ENCODE results near the gene PCBP3. TPM values are rescaled to one million over a fixed set of nuclear protein-coding genes. Genes with fewer than 3 reads are reported as not detected.
A peak's percentile ranks its signal among the peaks of the same experiment; 100 is the strongest.

PCBP3 gene
- total RNA-seq, 1 experiment from 2014 or later = not detected

GRCh38 chr21:45747233-45747766 is 103.8 kb downstream of the PCBP3 start:
- peak overlapping the region; percentile 28; the same call in 1 of the 2 replicates for H3K4me2 ChIP-seq
- intact Hi-C loops (cut with micrococcal nuclease; ENCODE audit: unreplicated experiment) = no loop called here
- no peaks in the 10 kb centered on the region for H3F3A ChIP-seq (ENCODE audit: insufficient read depth, low read depth)
- no peaks in the 10 kb centered on the region; the same call in 1 of the 2 replicates for H3K4me1 ChIP-seq (replicated peaks; ENCODE audit: insufficient read depth)
- no peak overlapping the region for H3K4me3 ChIP-seq
- ChIA-PET POLR2A (ENCODE audit: unreplicated experiment) (no interaction called here), CTCF (no interaction called here)
- no peak for TF ChIP-seq EZH2 (IDR thresholded peaks at IDR 0.05; ENCODE audit: low read depth)
- TF ChIP-seq, protein P1, sequence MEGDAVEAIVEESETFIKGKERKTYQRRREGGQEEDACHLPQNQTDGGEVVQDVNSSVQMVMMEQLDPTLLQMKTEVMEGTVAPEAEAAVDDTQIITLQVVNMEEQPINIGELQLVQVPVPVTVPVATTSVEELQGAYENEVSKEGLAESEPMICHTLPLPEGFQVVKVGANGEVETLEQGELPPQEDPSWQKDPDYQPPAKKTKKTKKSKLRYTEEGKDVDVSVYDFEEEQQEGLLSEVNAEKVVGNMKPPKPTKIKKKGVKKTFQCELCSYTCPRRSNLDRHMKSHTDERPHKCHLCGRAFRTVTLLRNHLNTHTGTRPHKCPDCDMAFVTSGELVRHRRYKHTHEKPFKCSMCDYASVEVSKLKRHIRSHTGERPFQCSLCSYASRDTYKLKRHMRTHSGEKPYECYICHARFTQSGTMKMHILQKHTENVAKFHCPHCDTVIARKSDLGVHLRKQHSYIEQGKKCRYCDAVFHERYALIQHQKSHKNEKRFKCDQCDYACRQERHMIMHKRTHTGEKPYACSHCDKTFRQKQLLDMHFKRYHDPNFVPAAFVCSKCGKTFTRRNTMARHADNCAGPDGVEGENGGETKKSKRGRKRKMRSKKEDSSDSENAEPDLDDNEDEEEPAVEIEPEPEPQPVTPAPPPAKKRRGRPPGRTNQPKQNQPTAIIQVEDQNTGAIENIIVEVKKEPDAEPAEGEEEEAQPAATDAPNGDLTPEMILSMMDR (conservative IDR thresholded peaks at IDR 0.05) = no peak
- BruUV-seq (replicated peaks) = no TSS peak
- no peaks in the 10 kb centered on the region for H3K9me3 ChIP-seq (ENCODE audit: insufficient read depth, low read depth)
- H4K20me1 ChIP-seq (ENCODE audit: insufficient read depth) = no peaks in the 10 kb centered on the region
- no peak overlapping the region for H3K27ac ChIP-seq
- H3K9me2 ChIP-seq (ENCODE audit: insufficient read depth) = no peaks in the 10 kb centered on the region
- H2AFZ ChIP-seq = no peak overlapping the region
- no peaks in the 10 kb centered on the region for H3K79me2 ChIP-seq (ENCODE audit: low read depth)
- H3K36me3 ChIP-seq (ENCODE audit: low read depth) = no peaks in the 10 kb centered on the region
- peaks cover 33% of the 10 kb centered on the region for H3K27me3 ChIP-seq (ENCODE audit: insufficient read depth, low read depth)
- no peak for DNase-seq

GRCh38 chr21:45747802-45748445 is 104.4 kb downstream of the PCBP3 start:
- no peak overlapping the region for H2AFZ ChIP-seq
- ChIA-PET POLR2A (ENCODE audit: unreplicated experiment) (no interaction called here), CTCF (no interaction called here)
- no peaks in the 10 kb centered on the region for H3K9me2 ChIP-seq (ENCODE audit: insufficient read depth)
- no peaks in the 10 kb centered on the region for H3K9me3 ChIP-seq (ENCODE audit: insufficient read depth, low read depth)
- no peaks in the 10 kb centered on the region for H3K79me2 ChIP-seq (ENCODE audit: low read depth)
- H4K20me1 ChIP-seq (ENCODE audit: insufficient read depth) = no peaks in the 10 kb centered on the region
- peak in 1 of 2 experiments; percentile 29 for DNase-seq
- H3K27ac ChIP-seq = no peak overlapping the region
- BruUV-seq (replicated peaks) = no TSS peak
- no peaks in the 10 kb centered on the region; the same call in 1 of the 2 replicates for H3K4me1 ChIP-seq (replicated peaks; ENCODE audit: insufficient read depth)
- peak overlapping the region; percentile 28 for H3K4me2 ChIP-seq
- H3K36me3 ChIP-seq (ENCODE audit: low read depth) = no peaks in the 10 kb centered on the region
- H3K27me3 ChIP-seq (ENCODE audit: insufficient read depth, low read depth) = peaks cover 33% of the 10 kb centered on the region
- H3K4me3 ChIP-seq = no peak overlapping the region
- no peaks in the 10 kb centered on the region for H3F3A ChIP-seq (ENCODE audit: insufficient read depth, low read depth)
- no peak for TF ChIP-seq EZH2 (IDR thresholded peaks at IDR 0.05; ENCODE audit: low read depth)
- TF ChIP-seq, protein P1 (conservative IDR thresholded peaks at IDR 0.05) = no peak
- intact Hi-C loops (cut with micrococcal nuclease; ENCODE audit: unreplicated experiment) = no loop called here

DNA sequence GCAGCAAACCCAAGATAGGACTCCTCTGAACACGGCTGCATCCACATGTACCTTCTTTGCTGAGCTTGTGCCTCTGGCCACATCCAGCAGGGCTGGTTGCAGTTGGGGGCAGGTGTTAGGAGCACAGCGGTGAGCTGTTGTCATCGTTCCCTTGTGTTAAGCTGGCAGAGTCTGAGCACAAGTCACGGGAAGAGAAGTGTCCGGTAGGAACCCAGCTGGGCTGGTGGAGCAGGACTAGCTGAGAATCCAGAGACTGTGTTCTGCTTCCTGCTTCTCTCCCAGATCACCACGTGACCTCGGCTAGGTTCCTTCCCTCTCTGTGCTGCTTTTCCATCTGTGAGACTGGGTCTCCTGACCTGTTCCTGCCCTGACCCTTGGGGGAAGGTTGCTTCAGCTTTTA is 105.1 kb downstream of the PCBP3 start:
- no peak overlapping the region for H2AFZ ChIP-seq
- no peak overlapping the region for H3K4me2 ChIP-seq
- no peak overlapping the region for H3K4me3 ChIP-seq
- no peak overlapping the region for H3K27ac ChIP-seq
- no peaks in the 10 kb centered on the region for H4K20me1 ChIP-seq (ENCODE audit: insufficient read depth)
- TF ChIP-seq EZH2 (IDR thresholded peaks at IDR 0.05; ENCODE audit: low read depth) = no peak
- TF ChIP-seq, protein P1 (conservative IDR thresholded peaks at IDR 0.05) = no peak
- no peaks in the 10 kb centered on the region for H3K9me2 ChIP-seq (ENCODE audit: insufficient read depth)
- ChIA-PET CTCF (no interaction called here), POLR2A (ENCODE audit: unreplicated experiment) (no interaction called here)
- no peaks in the 10 kb centered on the region for H3K9me3 ChIP-seq (ENCODE audit: insufficient read depth, low read depth)
- H3K27me3 ChIP-seq (ENCODE audit: insufficient read depth, low read depth) = peaks cover 33% of the 10 kb centered on the region
- H3K36me3 ChIP-seq (ENCODE audit: low read depth) = no peaks in the 10 kb centered on the region
- no TSS peak for BruUV-seq (replicated peaks)
- H3K79me2 ChIP-seq (ENCODE audit: low read depth) = no peaks in the 10 kb centered on the region
- DNase-seq = no peak
- no peaks in the 10 kb centered on the region for H3F3A ChIP-seq (ENCODE audit: insufficient read depth, low read depth)
- no peaks in the 10 kb centered on the region; the same call in 1 of the 2 replicates for H3K4me1 ChIP-seq (replicated peaks; ENCODE audit: insufficient read depth)
- intact Hi-C loops (cut with micrococcal nuclease; ENCODE audit: unreplicated experiment) = no loop called here
